Esophagus muscularis mucosa (tissue), 4 donors: ENCODE measurements around the gene RAB25. TPM values are rescaled to one million over a fixed set of nuclear protein-coding genes. Genes with fewer than 3 reads are reported as not detected.
A peak's percentile ranks its signal among the peaks of the same experiment; 100 is the strongest.
"Not testable (repeated sequence)": the region's sequence is repeated elsewhere in the genome, so short reads cannot be mapped to it uniquely, and the experiment has no call there.

Experiments
- DNase-seq: peaks from one replicate; pipeline ENCODE4 v3.0.0-alpha.2; 2017; ENCODE audit errors: extremely low spot score
- H3K27ac ChIP-seq, 4 donors: fragments of 200-600 bp; sonication (generic); replicated peaks in 1 of 4; 1 replicate in 3 of 4; 2 replicates in 1 of 4; pipeline ENCODE4 v1.5.1; 2016 to 2019; ENCODE audit warnings: mild to moderate bottlenecking in 1 of 4
- H3K27me3 ChIP-seq, 4 donors: fragments of 200-600 bp; sonication (generic); one replicate each; pipeline versions ENCODE4 v1.5.1 to v1.6.0; 2016 to 2019
- H3K36me3 ChIP-seq, 4 donors: fragments of 200-600 bp; sonication (generic); one replicate each; pipeline ENCODE4 v1.5.1; 2016 to 2019
- H3K4me1 ChIP-seq, 4 donors: fragments of 200-600 bp; sonication (generic); one replicate each; pipeline ENCODE4 v1.5.1; 2016 to 2019
- H3K4me3 ChIP-seq, 4 donors: fragments of 200-600 bp; sonication (generic); 1 replicate in 2 of 4; 2 replicates in 2 of 4; pipeline ENCODE4 v1.5.1; 2016 to 2019; ENCODE audit warnings: mild to moderate bottlenecking in 4 of 4, moderate library complexity in 1 of 4
- H3K9me3 ChIP-seq, 4 donors: fragments of 200-600 bp; sonication (generic); 1 replicate in 3 of 4; 2 replicates in 1 of 4; pipeline ENCODE4 v1.5.1; 2016 to 2019
- EP300 ChIP-seq: sonication (generic); formaldehyde crosslinking; IDR thresholded peaks from one replicate; pipeline ENCODE4 v1.6.1; 2017; ENCODE audit warnings: antibody characterized with exemption
- POLR2A ChIP-seq: fragments of 450-650 bp; IDR thresholded peaks from one replicate; pipeline ENCODE4 v1.6.1; 2017; ENCODE audit warnings: antibody characterized with exemption, moderate library complexity, mild to moderate bottlenecking, low read depth
- POLR2AphosphoS5 ChIP-seq, 2 donors: sonication (generic); formaldehyde crosslinking; IDR thresholded peaks; one replicate each; pipeline ENCODE4 v1.6.1; 2017; ENCODE audit warnings: antibody characterized with exemption in 2 of 2
- WGBS: methylation state at CpG from one replicate; pipeline ENCODE4 v1.1.5; 2018; 5-methylcytosine and 5-hydroxymethylcytosine counted together
- intact Hi-C: fragments of 100-400 bp; cut with DNase I; formaldehyde crosslinking; loops from one replicate; pipeline ENCODE4 v1.15.1; 2023
- total RNA-seq, 4 donors: library from RNA; depleted of rRNA; stranded (reverse); fragments of >200 nt; gene quantifications; one replicate each; pipeline versions ENCODE4 v1.1.0 to v1.2.1, GENCODE V29; 2016
- TF ChIP-seq, protein P1 (sequence below), 3 experiments: fragments of 200-600 bp in 2 of 3; fragments of 450-650 bp in 1 of 3; sonication (generic) in 2 of 3; IDR thresholded peaks; one replicate each; pipeline ENCODE4 v1.5.1; 2017 to 2019; ENCODE audit warnings: antibody characterized with exemption in 3 of 3, mild to moderate bottlenecking in 2 of 3, moderate library complexity in 1 of 3

Gene RAB25
- total RNA-seq, 4 donors from 2014 or later = not detected

DNA sequence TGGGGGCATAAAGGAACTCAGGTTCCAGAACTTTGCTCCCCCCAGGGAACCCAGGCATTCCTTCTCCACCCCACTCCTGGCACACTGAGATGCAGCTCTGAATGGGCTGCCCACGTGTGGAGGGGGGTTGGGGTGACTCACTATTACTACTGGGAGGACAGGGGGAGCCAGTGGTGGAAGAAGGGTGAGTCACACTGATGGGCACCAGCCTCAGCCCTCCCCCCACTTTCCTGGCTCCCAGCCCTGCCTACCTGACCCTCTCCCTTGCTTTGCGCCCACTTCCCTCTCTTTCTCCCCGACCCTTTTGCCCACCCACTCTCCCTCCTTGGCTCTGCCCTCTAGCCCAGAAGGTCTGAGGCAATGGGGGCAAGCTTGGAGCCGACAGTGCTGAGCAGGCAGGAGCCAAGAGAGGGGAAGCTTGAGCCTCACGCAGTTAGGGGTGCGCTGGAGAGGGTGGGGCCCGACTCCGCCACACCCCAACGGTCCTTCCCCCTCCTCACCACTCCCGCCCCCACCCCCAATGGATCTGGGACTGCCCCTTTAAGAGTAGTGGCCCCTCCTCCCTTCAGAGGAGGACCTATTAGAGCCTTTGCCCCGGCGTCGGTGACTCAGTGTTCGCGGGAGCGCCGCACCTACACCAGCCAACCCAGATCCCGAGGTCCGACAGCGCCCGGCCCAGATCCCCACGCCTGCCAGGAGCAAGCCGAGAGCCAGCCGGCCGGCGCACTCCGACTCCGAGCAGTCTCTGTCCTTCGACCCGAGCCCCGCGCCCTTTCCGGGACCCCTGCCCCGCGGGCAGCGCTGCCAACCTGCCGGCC is 53.4 kb downstream of the RAB25 start, which contains the start of gene LMNA:
LMNA (plus strand) TSS at position 611 of the 818 bp plus-strand sequence. CDS start 208 bp downstream, outside the sequence.
- H3K27me3 ChIP-seq = no peaks in the 10 kb centered on the region
- peak within 1 kb of the TSS; percentile 92 to 100 (median 96) for H3K27ac ChIP-seq
- H3K9me3 ChIP-seq = no peaks in the 10 kb centered on the region
- H3K4me3 ChIP-seq = peak within 1 kb of the TSS; percentile 69 to 97 (median 93)
- WGBS = under 1% methylated on average over 33 of the region's 37 CpGs
- peaks cover 0 to 7% (median 0%) of the 10 kb centered on the region in 4 donors for H3K36me3 ChIP-seq
- intact Hi-C loops = no loop called here
- peaks cover 35 to 68% (median 67%) of the 10 kb centered on the region in 4 donors for H3K4me1 ChIP-seq
- peak; percentile 98 for DNase-seq
- TF ChIP-seq POLR2AphosphoS5 (IDR thresholded peaks at IDR 0.05) (peak in 1 of 2 donors; percentile 99), EP300 (no peak), POLR2A (peak; percentile 95)
- TF ChIP-seq, protein P1, sequence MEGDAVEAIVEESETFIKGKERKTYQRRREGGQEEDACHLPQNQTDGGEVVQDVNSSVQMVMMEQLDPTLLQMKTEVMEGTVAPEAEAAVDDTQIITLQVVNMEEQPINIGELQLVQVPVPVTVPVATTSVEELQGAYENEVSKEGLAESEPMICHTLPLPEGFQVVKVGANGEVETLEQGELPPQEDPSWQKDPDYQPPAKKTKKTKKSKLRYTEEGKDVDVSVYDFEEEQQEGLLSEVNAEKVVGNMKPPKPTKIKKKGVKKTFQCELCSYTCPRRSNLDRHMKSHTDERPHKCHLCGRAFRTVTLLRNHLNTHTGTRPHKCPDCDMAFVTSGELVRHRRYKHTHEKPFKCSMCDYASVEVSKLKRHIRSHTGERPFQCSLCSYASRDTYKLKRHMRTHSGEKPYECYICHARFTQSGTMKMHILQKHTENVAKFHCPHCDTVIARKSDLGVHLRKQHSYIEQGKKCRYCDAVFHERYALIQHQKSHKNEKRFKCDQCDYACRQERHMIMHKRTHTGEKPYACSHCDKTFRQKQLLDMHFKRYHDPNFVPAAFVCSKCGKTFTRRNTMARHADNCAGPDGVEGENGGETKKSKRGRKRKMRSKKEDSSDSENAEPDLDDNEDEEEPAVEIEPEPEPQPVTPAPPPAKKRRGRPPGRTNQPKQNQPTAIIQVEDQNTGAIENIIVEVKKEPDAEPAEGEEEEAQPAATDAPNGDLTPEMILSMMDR (IDR thresholded peaks at IDR 0.05) = no peak

DNA sequence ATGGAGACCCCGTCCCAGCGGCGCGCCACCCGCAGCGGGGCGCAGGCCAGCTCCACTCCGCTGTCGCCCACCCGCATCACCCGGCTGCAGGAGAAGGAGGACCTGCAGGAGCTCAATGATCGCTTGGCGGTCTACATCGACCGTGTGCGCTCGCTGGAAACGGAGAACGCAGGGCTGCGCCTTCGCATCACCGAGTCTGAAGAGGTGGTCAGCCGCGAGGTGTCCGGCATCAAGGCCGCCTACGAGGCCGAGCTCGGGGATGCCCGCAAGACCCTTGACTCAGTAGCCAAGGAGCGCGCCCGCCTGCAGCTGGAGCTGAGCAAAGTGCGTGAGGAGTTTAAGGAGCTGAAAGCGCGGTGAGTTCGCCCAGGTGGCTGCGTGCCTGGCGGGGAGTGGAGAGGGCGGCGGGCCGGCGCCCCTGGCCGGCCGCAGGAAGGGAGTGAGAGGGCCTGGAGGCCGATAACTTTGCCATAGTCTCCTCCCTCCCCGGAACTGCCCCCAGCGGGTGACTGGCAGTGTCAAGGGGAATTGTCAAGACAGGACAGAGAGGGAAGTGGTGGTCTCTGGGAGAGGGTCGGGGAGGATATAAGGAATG is 54.1 kb downstream of the RAB25 start:
- TF ChIP-seq EP300 = no peak
- no peak for TF ChIP-seq POLR2A
- TF ChIP-seq, protein P1 (IDR thresholded peaks at IDR 0.05) = no peak
- no peak for TF ChIP-seq POLR2AphosphoS5 (IDR thresholded peaks at IDR 0.05)
- peaks cover 41 to 75% (median 72%) of the 10 kb centered on the region in 4 donors for H3K4me1 ChIP-seq
- no peak for DNase-seq

DNA sequence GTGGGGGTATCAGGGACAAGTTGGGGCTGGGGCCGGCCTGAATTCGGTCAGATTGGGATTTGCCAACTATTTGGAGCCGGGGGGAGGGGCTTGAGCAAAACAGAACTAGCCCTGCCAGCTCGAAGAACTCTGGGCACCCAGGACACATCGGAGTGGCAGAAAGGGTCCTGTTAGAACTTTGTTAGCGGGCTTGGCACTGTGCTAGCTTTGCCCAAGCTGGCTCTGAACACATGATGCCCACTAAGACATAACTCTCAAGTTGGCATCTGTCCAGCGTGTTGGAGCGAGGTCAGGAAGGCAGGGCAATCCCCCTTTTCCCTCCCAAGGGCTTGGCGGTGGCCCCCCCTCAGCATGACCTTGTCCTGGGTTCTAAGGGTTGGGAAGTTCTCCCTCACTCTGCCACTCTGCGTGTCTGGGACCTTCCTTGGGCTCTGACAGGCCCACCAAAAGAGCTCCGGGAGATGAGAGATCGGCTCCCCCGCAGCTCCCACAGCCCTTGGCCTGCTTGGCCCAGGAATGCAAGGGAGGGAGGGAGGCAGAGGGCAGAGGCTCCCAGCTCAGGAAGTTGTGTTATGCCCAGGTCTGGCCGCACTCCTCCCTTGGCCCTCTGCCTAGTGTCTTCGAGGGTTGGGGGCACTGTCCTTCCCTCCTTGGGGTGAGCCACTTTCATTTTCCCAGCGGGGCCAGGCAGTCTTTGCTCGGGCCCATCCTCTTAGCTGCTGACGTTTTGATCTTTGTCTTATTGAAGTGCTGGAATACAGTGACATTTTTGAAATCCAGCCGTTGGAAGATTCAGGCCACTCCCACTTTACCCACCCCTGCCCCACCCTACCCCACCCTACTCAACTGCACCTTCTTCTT is 54.8 kb downstream of the RAB25 start:
- peaks cover 0 to 19% (median 0%) of the 10 kb centered on the region in 4 donors for H3K36me3 ChIP-seq
- H3K27ac ChIP-seq = peak overlapping the region; percentile 92 to 100 (median 96)
- peaks cover 49 to 81% (median 79%) of the 10 kb centered on the region in 4 donors for H3K4me1 ChIP-seq
- WGBS = 5% methylated on average over 17 of the region's 19 CpGs
- peak overlapping the region; percentile 69 to 97 (median 93) for H3K4me3 ChIP-seq
- no peaks in the 10 kb centered on the region for H3K9me3 ChIP-seq
- intact Hi-C loops = no loop called here
- H3K27me3 ChIP-seq = no peaks in the 10 kb centered on the region
- DNase-seq = no peak
- TF ChIP-seq POLR2AphosphoS5 (IDR thresholded peaks at IDR 0.05) (peak in 1 of 2 donors; percentile 51), POLR2A (peak; percentile 78), EP300 (no peak)
- TF ChIP-seq, protein P1 (IDR thresholded peaks at IDR 0.05) = no peak

More for the DNA sequence above, 54.1 kb downstream of the RAB25 start:
- Histone ChIP-seq H3K27ac (peak overlapping the region; percentile 92 to 100 (median 96)), H3K9me3 (no peaks in the 10 kb centered on the region), H3K36me3 (peaks cover 0 to 14% (median 0%) of the 10 kb centered on the region in 4 donors), H3K4me3 (peak overlapping the region; percentile 69 to 97 (median 93)), H3K27me3 (no peaks in the 10 kb centered on the region)
- intact Hi-C loops = no loop called here
- 0% methylated on average over 23 of the region's 49 CpGs for WGBS

DNA sequence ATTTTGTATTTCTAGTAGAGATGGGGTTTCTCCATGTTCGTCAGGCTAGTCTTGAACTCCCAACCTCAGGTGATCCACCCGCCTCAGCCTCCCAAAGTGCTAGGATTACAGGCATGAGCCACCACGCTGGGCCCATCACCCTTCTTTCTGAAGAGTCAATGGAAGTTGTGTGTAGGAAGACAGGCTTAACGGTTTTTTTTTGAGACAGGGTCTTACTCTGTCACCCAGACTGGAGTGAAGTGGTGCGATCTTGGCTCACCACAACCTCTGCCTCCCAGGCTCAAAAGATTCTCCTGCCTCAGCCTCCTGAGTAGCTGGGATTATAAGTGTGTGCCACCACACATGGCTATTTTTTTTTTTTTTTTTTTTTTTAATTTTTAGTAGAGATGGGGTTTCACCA is 55.8 kb downstream of the RAB25 start:
- H3K9me3 ChIP-seq, intact Hi-C loops, H3K27me3 ChIP-seq, DNase-seq: not testable (repeated sequence)
- peak overlapping the region; percentile 69 to 97 (median 93) for H3K4me3 ChIP-seq
- WGBS = 15% methylated on average over 5 of the region's 5 CpGs
- H3K27ac ChIP-seq = peak overlapping the region; percentile 92 to 100 (median 96)
- H3K36me3 ChIP-seq = peaks cover 0 to 22% (median 0%) of the 10 kb centered on the region in 4 donors
- peaks cover 59 to 82% (median 81%) of the 10 kb centered on the region in 4 donors for H3K4me1 ChIP-seq
